ENCODE results near the gene DUSP9.
"Not testable (repeated sequence)": the region's sequence is repeated elsewhere in the genome, so short reads cannot be mapped to it uniquely, and the experiment has no call there.

Gene DUSP9

DNA sequence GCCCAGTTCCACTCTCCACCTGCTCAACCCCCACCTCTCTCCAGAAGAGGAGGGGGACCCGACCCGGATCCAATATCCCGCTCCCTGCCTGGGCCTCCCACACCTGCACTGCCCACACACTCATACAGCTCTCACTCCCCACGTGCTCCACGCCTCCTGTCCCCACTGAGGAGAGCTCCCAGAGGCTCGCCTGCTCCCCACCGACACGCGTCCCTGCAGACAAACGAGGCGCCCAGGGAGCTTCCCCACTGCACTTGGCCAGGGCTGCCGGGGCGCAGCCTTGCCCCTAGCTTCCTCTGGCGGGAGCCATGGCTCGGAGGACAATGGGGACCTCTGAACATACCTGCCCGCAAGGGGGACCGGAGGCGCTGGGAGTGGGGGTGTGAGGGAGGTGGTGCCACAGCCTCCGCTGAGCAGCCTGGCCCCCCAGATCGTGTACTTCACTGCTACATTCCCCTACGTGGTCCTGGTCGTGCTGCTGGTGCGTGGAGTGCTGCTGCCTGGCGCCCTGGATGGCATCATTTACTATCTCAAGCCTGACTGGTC is 45.7 kb downstream of the DUSP9 start:
- no peak for DNase-seq (ENCODE audit: low read depth in 3 of 3)

GRCh38 chrX:153693216-153694086 is 46.4 kb downstream of the DUSP9 start:
- no peak for DNase-seq (ENCODE audit: low read depth in 3 of 3)

DNA sequence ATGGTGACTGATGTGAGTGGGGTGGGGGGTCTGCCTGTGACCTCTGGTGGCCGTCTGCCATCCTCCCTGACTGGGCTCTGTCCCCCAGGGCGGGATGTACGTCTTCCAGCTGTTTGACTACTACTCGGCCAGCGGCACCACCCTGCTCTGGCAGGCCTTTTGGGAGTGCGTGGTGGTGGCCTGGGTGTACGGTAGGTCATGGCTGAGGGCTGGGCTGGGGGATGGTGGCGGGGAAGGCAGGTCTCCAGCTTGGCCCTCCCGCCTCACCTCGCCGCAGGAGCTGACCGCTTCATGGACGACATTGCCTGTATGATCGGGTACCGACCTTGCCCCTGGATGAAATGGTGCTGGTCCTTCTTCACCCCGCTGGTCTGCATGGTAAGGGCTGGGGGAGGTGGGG is 47.3 kb downstream of the DUSP9 start:
- not testable (repeated sequence) for DNase-seq (ENCODE audit: low read depth in 3 of 3)

DNA sequence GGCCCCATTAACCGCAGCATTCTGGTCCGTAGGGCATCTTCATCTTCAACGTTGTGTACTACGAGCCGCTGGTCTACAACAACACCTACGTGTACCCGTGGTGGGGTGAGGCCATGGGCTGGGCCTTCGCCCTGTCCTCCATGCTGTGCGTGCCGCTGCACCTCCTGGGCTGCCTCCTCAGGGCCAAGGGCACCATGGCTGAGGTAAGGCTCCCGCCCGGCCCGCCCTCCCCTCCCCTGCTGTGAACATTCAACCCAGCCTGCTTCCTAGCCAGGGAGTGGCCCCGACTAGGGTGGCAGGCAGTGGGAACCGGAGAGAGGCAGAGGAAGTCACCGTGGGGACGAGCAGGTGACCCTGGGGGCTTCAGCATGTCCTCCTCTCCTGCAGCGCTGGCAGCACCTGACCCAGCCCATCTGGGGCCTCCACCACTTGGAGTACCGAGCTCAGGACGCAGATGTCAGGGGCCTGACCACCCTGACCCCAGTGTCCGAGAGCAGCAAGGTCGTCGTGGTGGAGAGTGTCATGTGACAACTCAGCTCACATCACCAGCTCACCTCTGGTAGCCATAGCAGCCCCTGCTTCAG is 47.8 kb downstream of the DUSP9 start:
- no peak for DNase-seq (ENCODE audit: low read depth in 3 of 3)

GRCh38 chrX:153696100-153696499 is 49.1 kb downstream of the DUSP9 start:
- no peak for DNase-seq (ENCODE audit: low read depth in 3 of 3)

- not testable (repeated sequence) for DNase-seq (ENCODE audit: low read depth in 3 of 3)
Measured at GRCh38 chrX:153696538-153696937, 49.5 kb downstream of the DUSP9 start.

GRCh38 chrX:153696986-153697722 is 50.2 kb downstream of the DUSP9 start:
- DNase-seq (ENCODE audit: low read depth in 3 of 3), result not testable (repeated sequence)

GRCh38 chrX:153697924-153698865 is 51.2 kb downstream of the DUSP9 start:
- no peak for DNase-seq (ENCODE audit: low read depth in 3 of 3)

DNA sequence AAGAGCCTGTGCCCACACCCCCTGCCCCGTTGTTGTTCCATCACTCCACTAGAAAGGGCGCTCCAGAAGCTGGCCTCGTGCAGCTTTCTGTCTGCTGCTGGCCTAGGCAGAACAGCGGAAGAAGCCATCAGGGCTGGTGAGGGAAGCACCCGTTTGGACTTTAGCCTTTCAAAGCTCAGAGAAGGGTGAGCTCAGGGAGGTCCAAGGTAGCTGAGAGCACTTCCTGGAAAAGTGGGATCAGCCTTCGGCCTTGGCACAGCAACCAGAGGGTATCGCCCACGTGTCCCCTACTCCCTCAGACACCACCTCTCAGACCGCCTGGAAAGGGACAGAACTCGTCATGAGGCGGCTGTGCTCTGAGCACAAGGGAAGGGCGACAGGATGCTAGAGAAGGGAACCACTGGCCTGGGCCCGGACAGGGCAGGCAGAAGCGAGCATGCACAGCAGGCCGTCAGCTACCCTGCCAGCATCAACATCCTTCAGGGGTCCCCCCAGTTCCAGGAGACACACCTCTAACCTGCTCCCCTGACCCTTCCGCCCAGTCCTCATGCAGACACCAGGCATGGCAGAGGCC is 52.3 kb downstream of the DUSP9 start:
- DNase-seq (ENCODE audit: low read depth in 3 of 3), result not testable (repeated sequence)

- DNase-seq (ENCODE audit: low read depth in 3 of 3), result not testable (repeated sequence)
Measured at GRCh38 chrX:153699784-153700371, 52.9 kb downstream of the DUSP9 start.

- DNase-seq (ENCODE audit: low read depth in 3 of 3), result no peak
Measured at GRCh38 chrX:153700376-153700945, 53.5 kb downstream of the DUSP9 start.

Data from stimulated activated CD4-positive, alpha-beta T cell treated with anti-CD3 and anti-CD28 coated beads, TNF-alpha, amount 100 ng/mL, for 4 hours (primary cell).